ENCODE data around the gene ZBTB18.

The ZBTB18 gene

GRCh38 chr1:244027491-244028145 lies 23.5 kb upstream of the ZBTB18 start:
- TF ChIP-seq CTCF (IDR thresholded peaks at IDR 0.05) = no peak

- no peak for TF ChIP-seq CTCF (IDR thresholded peaks at IDR 0.05)
Measured at GRCh38 chr1:244028701-244029100, 22.4 kb upstream of the ZBTB18 start.

- TF ChIP-seq CTCF (IDR thresholded peaks at IDR 0.05) = no peak
Measured at GRCh38 chr1:244029124-244029523, 22.0 kb upstream of the ZBTB18 start.

- TF ChIP-seq CTCF (IDR thresholded peaks at IDR 0.05) = no peak
Measured at GRCh38 chr1:244030481-244031040, 20.5 kb upstream of the ZBTB18 start.

- no peak for TF ChIP-seq CTCF (IDR thresholded peaks at IDR 0.05)
Measured at GRCh38 chr1:244035358-244035757, 15.7 kb upstream of the ZBTB18 start.

GRCh38 chr1:244037252-244037651 lies 13.8 kb upstream of the ZBTB18 start:
- TF ChIP-seq CTCF (IDR thresholded peaks at IDR 0.05) = no peak

- no peak for TF ChIP-seq CTCF (IDR thresholded peaks at IDR 0.05)
Measured at GRCh38 chr1:244041466-244042120, 9.5 kb upstream of the ZBTB18 start.

Measured in LNCAP (cell line).